Hepatocyte (in vitro differentiated cells): ENCODE measurements around the gene YBEY. TPM values are rescaled to one million over a fixed set of nuclear protein-coding genes. Genes with fewer than 3 reads are reported as not detected.

Experiments
- DNase-seq: peaks from one replicate; pipeline ENCODE4 v3.0.0-alpha.2; 2016; ENCODE audit warnings: low spot score
- H2AFZ ChIP-seq: fragments of 200-600 bp; sonication (generic); 2 replicates; pipeline ENCODE4 v1.6.0; 2016; ENCODE audit warnings: antibody characterized with exemption, mild to moderate bottlenecking
- H3K27ac ChIP-seq: fragments of 200-600 bp; sonication (generic); 2 replicates; pipeline ENCODE4 v1.5.1; 2016; ENCODE audit warnings: mild to moderate bottlenecking
- H3K27me3 ChIP-seq: fragments of 200-600 bp; sonication (generic); 2 replicates; pipeline ENCODE4 v1.6.1; 2016
- H3K36me3 ChIP-seq: fragments of 200-600 bp; sonication (generic); replicated peaks from 2 replicates; pipeline ENCODE4 v1.5.1; 2016; ENCODE audit warnings: low read depth; ENCODE audit not compliant: insufficient read depth
- H3K4me1 ChIP-seq: fragments of 200-600 bp; sonication (generic); 2 replicates; pipeline ENCODE4 v1.5.1; 2016; ENCODE audit warnings: mild to moderate bottlenecking, moderate library complexity; ENCODE audit not compliant: insufficient read depth
- H3K4me2 ChIP-seq: fragments of 200-600 bp; sonication (generic); 2 replicates; pipeline ENCODE4 v1.6.0; 2016
- H3K4me3 ChIP-seq: fragments of 200-600 bp; sonication (generic); 2 replicates; pipeline ENCODE4 v1.5.1; 2016; ENCODE audit warnings: mild to moderate bottlenecking
- H3K79me2 ChIP-seq: fragments of 200-600 bp; sonication (generic); 2 replicates; pipeline ENCODE4 v1.6.0; 2017; ENCODE audit warnings: mild to moderate bottlenecking
- H3K9me2 ChIP-seq: fragments of 200-600 bp; sonication (generic); replicated peaks from 2 replicates; pipeline ENCODE4 v1.6.0; 2017; ENCODE audit warnings: mild to moderate bottlenecking; ENCODE audit not compliant: insufficient read depth
- H3K9me3 ChIP-seq: fragments of 200-600 bp; sonication (generic); 2 replicates; pipeline ENCODE4 v1.5.1; 2016; ENCODE audit warnings: low read depth, mild to moderate bottlenecking
- H4K20me1 ChIP-seq: fragments of 200-600 bp; sonication (generic); 2 replicates; pipeline ENCODE4 v1.6.0; 2016; ENCODE audit warnings: mild to moderate bottlenecking; ENCODE audit not compliant: insufficient read depth, poor library complexity, severe bottlenecking
- EZH2 ChIP-seq: fragments of 200-600 bp; sonication (generic); IDR thresholded peaks from 2 replicates; pipeline ENCODE4 v1.6.1; 2016; ENCODE audit warnings: antibody characterized with exemption, mild to moderate bottlenecking, borderline replicate concordance
- EZH2phosphoT487 ChIP-seq: fragments of 200-600 bp; sonication (generic); IDR thresholded peaks from one replicate; pipeline ENCODE4 v1.6.1; 2018; ENCODE audit warnings: antibody characterized with exemption, mild to moderate bottlenecking, low read depth, moderate library complexity; ENCODE audit not compliant: unreplicated experiment, severe bottlenecking
- WGBS: methylation state at CpG from one replicate; pipeline ENCODE4 v1.1.6; 2016; ENCODE audit warnings: low lambda C conversion rate; ENCODE audit errors: missing lambda C conversion rate; 5-methylcytosine and 5-hydroxymethylcytosine counted together
- polyA plus RNA-seq: library from polyadenylated mRNA; unstranded; fragments of >200 nt; fragmentation: Nextera tagmentation; extraction: Ambion mirVana; gene quantifications from 2 replicates; pipeline ENCODE4 v1.2.1, GENCODE V29; 2016
- total RNA-seq: library from RNA; depleted of rRNA; stranded (reverse); fragments of >200 nt; gene quantifications from 2 replicates; pipeline ENCODE4 v1.2.3, GENCODE V29; 2014
- TF ChIP-seq, protein P1 (sequence below): fragments of 200-600 bp; sonication (generic); IDR thresholded peaks from 2 replicates; pipeline ENCODE4 v1.5.1; 2016; ENCODE audit warnings: antibody characterized with exemption, mild to moderate bottlenecking; ENCODE audit not compliant: poor library complexity

YBEY gene
- total and polyA plus RNA-seq, 2 experiments from 2014 or later: 13.9 to 25.4 TPM

DNA sequence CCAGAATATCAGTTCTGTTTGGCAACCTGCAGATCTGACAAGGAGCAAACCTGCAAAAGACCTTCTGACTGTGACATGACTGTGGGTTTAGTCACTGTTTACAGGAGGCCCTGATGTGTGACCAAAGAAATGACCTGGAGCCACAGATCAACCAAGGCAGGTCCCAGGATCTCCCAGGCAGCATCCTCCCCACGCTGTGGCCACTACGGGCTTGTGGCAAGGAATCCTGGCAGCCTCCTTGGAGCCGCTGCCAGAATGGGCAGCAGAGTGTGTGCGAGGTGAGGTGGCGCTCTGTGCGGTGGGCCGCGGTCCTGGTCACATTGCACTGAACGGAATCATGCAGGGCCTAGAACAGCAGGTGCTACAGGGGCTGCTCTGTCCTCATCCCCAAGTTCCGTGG is 16.7 kb upstream of the YBEY start:
- Histone ChIP-seq H2AFZ (no peak overlapping the region), H3K4me2 (no peak overlapping the region), H3K27ac (no peak overlapping the region), H3K9me3 (no peaks in the 10 kb centered on the region), H3K27me3 (no peaks in the 10 kb centered on the region), H3K79me2 (no peaks in the 10 kb centered on the region), H3K36me3 (no peaks in the 10 kb centered on the region), H3K9me2 (no peaks in the 10 kb centered on the region), H3K4me1 (no peaks in the 10 kb centered on the region), H3K4me3 (no peak overlapping the region), H4K20me1 (no peaks in the 10 kb centered on the region)
- TF ChIP-seq EZH2: no peak
- TF ChIP-seq, protein P1, sequence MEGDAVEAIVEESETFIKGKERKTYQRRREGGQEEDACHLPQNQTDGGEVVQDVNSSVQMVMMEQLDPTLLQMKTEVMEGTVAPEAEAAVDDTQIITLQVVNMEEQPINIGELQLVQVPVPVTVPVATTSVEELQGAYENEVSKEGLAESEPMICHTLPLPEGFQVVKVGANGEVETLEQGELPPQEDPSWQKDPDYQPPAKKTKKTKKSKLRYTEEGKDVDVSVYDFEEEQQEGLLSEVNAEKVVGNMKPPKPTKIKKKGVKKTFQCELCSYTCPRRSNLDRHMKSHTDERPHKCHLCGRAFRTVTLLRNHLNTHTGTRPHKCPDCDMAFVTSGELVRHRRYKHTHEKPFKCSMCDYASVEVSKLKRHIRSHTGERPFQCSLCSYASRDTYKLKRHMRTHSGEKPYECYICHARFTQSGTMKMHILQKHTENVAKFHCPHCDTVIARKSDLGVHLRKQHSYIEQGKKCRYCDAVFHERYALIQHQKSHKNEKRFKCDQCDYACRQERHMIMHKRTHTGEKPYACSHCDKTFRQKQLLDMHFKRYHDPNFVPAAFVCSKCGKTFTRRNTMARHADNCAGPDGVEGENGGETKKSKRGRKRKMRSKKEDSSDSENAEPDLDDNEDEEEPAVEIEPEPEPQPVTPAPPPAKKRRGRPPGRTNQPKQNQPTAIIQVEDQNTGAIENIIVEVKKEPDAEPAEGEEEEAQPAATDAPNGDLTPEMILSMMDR: no peak
- DNase-seq: no peak
- 99% methylated on average over 10 of the region's 10 CpGs for WGBS

- H3K36me3 ChIP-seq: no peaks in the 10 kb centered on the region
- WGBS: 97% methylated on average over 14 of the region's 14 CpGs
- no peaks in the 10 kb centered on the region for H3K9me3 ChIP-seq
Measured at GRCh38 chr21:46273341-46273740, 12.8 kb upstream of the YBEY start.

GRCh38 chr21:46274797-46275390 is 11.2 kb upstream of the YBEY start:
- no peak for TF ChIP-seq EZH2phosphoT487
- TF ChIP-seq EZH2: no peak
- TF ChIP-seq, protein P1: no peak
- Histone ChIP-seq H4K20me1 (no peaks in the 10 kb centered on the region), H3K36me3 (no peaks in the 10 kb centered on the region), H3K4me3 (no peak overlapping the region), H3K27ac (no peak overlapping the region), H2AFZ (no peak overlapping the region), H3K4me2 (no peak overlapping the region), H3K79me2 (peaks cover 3% of the 10 kb centered on the region), H3K9me2 (no peaks in the 10 kb centered on the region), H3K4me1 (no peaks in the 10 kb centered on the region), H3K9me3 (no peaks in the 10 kb centered on the region), H3K27me3 (no peaks in the 10 kb centered on the region)
- no peak for DNase-seq
- WGBS: 97% methylated on average over 11 of the region's 11 CpGs

More at GRCh38 chr21:46273341-46273740, 12.8 kb upstream of the YBEY start:
- H2AFZ ChIP-seq: no peak overlapping the region
- H3K27ac ChIP-seq: no peak overlapping the region
- no peak overlapping the region for H3K4me3 ChIP-seq
- H3K9me2 ChIP-seq: no peaks in the 10 kb centered on the region
- TF ChIP-seq EZH2phosphoT487: no peak
- no peak for TF ChIP-seq EZH2
- no peaks in the 10 kb centered on the region for H3K4me1 ChIP-seq
- no peak for DNase-seq
- H3K27me3 ChIP-seq: no peaks in the 10 kb centered on the region
- no peak overlapping the region for H3K4me2 ChIP-seq
- H4K20me1 ChIP-seq: no peaks in the 10 kb centered on the region
- peaks cover under 1% of the 10 kb centered on the region for H3K79me2 ChIP-seq

- no peak for TF ChIP-seq EZH2phosphoT487
- no peak for TF ChIP-seq EZH2
- TF ChIP-seq, protein P1: no peak
- H4K20me1 ChIP-seq: peaks cover 12% of the 10 kb centered on the region
- H3K79me2 ChIP-seq: peaks cover 68% of the 10 kb centered on the region
- no peaks in the 10 kb centered on the region for H3K9me3 ChIP-seq
- H3K4me1 ChIP-seq: peaks cover 27% of the 10 kb centered on the region
- peak overlapping the region; percentile 92 for H3K4me2 ChIP-seq
- no peak for DNase-seq
- H3K27me3 ChIP-seq: no peaks in the 10 kb centered on the region
- no peaks in the 10 kb centered on the region for H3K36me3 ChIP-seq
- no peak overlapping the region for H2AFZ ChIP-seq
- 93% methylated on average over 15 of the region's 15 CpGs for WGBS
- no peaks in the 10 kb centered on the region for H3K9me2 ChIP-seq
- H3K27ac ChIP-seq: no peak overlapping the region
- H3K4me3 ChIP-seq: no peak overlapping the region
Measured at GRCh38 chr21:46284077-46284644, 2.0 kb upstream of the YBEY start.
